H9 (cell line): ENCODE data around the gene KRT40. TPM values are rescaled to one million over a fixed set of nuclear protein-coding genes. Genes with fewer than 3 reads are reported as not detected.

ENCODE experiments used
- DNase-seq: peaks from one replicate; pipeline ENCODE4 v3.0.0-alpha.2; 2017
- H2AFZ ChIP-seq: one replicate; pipeline ENCODE4 v1.6.1; 2013; ENCODE audit warnings: mild to moderate bottlenecking, low read length, control low read depth, moderate library complexity
- H2AK5ac ChIP-seq: 2 replicates; pipeline ENCODE4 v1.6.1; 2013; ENCODE audit warnings: low read length, control low read depth, mixed read lengths; ENCODE audit not compliant: insufficient read length
- H2BK120ac ChIP-seq: one replicate; pipeline ENCODE4 v1.6.1; 2013; ENCODE audit warnings: low read depth, mild to moderate bottlenecking, low read length, control low read depth, inconsistent platforms; ENCODE audit not compliant: poor library complexity, severe bottlenecking
- H2BK12ac ChIP-seq: 2 replicates; pipeline ENCODE4 v1.6.1; 2013; ENCODE audit warnings: low read length, control low read depth, mixed read lengths, low read depth; ENCODE audit not compliant: insufficient read length
- H2BK15ac ChIP-seq: 2 replicates; pipeline ENCODE4 v1.6.1; 2013; ENCODE audit warnings: low read depth, low read length, control low read depth
- H2BK20ac ChIP-seq: one replicate; pipeline ENCODE4 v1.6.1; 2013; ENCODE audit warnings: low read depth, mild to moderate bottlenecking, low read length, control low read depth, inconsistent platforms; ENCODE audit not compliant: poor library complexity, severe bottlenecking
- H2BK5ac ChIP-seq: 2 replicates; pipeline ENCODE4 v1.6.1; 2013; ENCODE audit warnings: low read length, control low read depth, mixed read lengths; ENCODE audit not compliant: insufficient read length
- H3K14ac ChIP-seq: 2 replicates; pipeline ENCODE4 v1.6.1; 2013; ENCODE audit warnings: low read length, control low read depth; ENCODE audit not compliant: insufficient read depth
- H3K18ac ChIP-seq: 2 replicates; pipeline ENCODE4 v1.6.1; 2013; ENCODE audit warnings: low read depth, mild to moderate bottlenecking, mixed read lengths, low read length, control low read depth; ENCODE audit not compliant: insufficient read length
- H3K23ac ChIP-seq: 2 replicates; pipeline ENCODE4 v1.6.1; 2013; ENCODE audit warnings: low read length, control low read depth, mixed read lengths, low read depth; ENCODE audit not compliant: insufficient read length
- H3K23me2 ChIP-seq: 2 replicates; pipeline ENCODE4 v1.6.1; 2013; ENCODE audit warnings: low read depth, mild to moderate bottlenecking, mixed read lengths, low read length, control low read depth; ENCODE audit not compliant: insufficient read length, poor library complexity, severe bottlenecking
- H3K27ac ChIP-seq: 2 replicates; pipeline ENCODE4 v1.5.1; 2013; ENCODE audit warnings: low read length, control low read depth, mixed read lengths, low read depth; ENCODE audit not compliant: insufficient read length
- H3K27me3 ChIP-seq: 2 replicates; pipeline ENCODE4 v1.6.1; 2013; ENCODE audit warnings: low read length, control low read depth, inconsistent platforms; ENCODE audit not compliant: insufficient read depth
- H3K4ac ChIP-seq: 2 replicates; pipeline ENCODE4 v1.6.1; 2013; ENCODE audit warnings: low read depth, mild to moderate bottlenecking, control low read depth, inconsistent platforms, low read length, moderate library complexity
- H3K4me1 ChIP-seq: 2 replicates; pipeline ENCODE4 v1.6.1; 2013; ENCODE audit warnings: low read length, control low read depth, inconsistent platforms; ENCODE audit not compliant: insufficient read depth
- H3K4me2 ChIP-seq: 2 replicates; pipeline ENCODE4 v1.6.1; 2013; ENCODE audit warnings: low read length, control low read depth, mixed read lengths; ENCODE audit not compliant: insufficient read length, insufficient read depth
- H3K56ac ChIP-seq: 2 replicates; pipeline ENCODE4 v1.6.1; 2013; ENCODE audit warnings: low read depth, mild to moderate bottlenecking, mixed read lengths, low read length, control low read depth; ENCODE audit not compliant: insufficient read length
- H3K79me1 ChIP-seq: 2 replicates; pipeline ENCODE4 v1.6.1; 2013; ENCODE audit warnings: low read depth, mild to moderate bottlenecking, moderate library complexity, low read length, control low read depth, inconsistent platforms; ENCODE audit not compliant: insufficient read depth, poor library complexity, severe bottlenecking
- H3K79me2 ChIP-seq: 2 replicates; pipeline ENCODE4 v1.6.1; 2013; ENCODE audit warnings: low read length, control low read depth, inconsistent platforms; ENCODE audit not compliant: insufficient read depth
- H3K9ac ChIP-seq: 2 replicates; pipeline ENCODE4 v1.6.1; 2013; ENCODE audit warnings: low read length, control low read depth, mixed read lengths; ENCODE audit not compliant: insufficient read length; ENCODE audit errors: extremely low read depth
- H3K9me3 ChIP-seq: one replicate; pipeline ENCODE4 v1.6.1; 2013; ENCODE audit warnings: low read depth, low read length, inconsistent platforms; ENCODE audit not compliant: control insufficient read depth
- H3T11ph ChIP-seq: one replicate; pipeline ENCODE4 v1.6.1; 2013; ENCODE audit warnings: mild to moderate bottlenecking, low read length, control low read depth, inconsistent platforms
- H4K20me1 ChIP-seq: one replicate; pipeline ENCODE4 v1.6.1; 2013; ENCODE audit not compliant: control insufficient read depth, insufficient read length, insufficient read depth
- H4K5ac ChIP-seq: 2 replicates; pipeline ENCODE4 v1.6.1; 2013; ENCODE audit warnings: low read depth, mild to moderate bottlenecking, mixed read lengths, low read length, control low read depth; ENCODE audit not compliant: insufficient read length
- H4K8ac ChIP-seq: replicated peaks from 2 replicates; pipeline ENCODE4 v1.6.1; 2013; ENCODE audit warnings: low read length, control low read depth, mixed read lengths, low read depth; ENCODE audit not compliant: insufficient read length
- H4K91ac ChIP-seq: 2 replicates; pipeline ENCODE4 v1.6.1; 2013; ENCODE audit warnings: low read depth, mild to moderate bottlenecking, moderate library complexity, mixed read lengths, low read length, control low read depth; ENCODE audit not compliant: insufficient read length
- H3K27ac Mint-ChIP-seq, 3 experiments: 2 replicates in 2 of 3; 3 replicates in 1 of 3; pipeline ENCODE4 v1.8.0; 2020 to 2021; ENCODE audit warnings: mixed read lengths in 3 of 3, mild to moderate bottlenecking in 1 of 3, moderate library complexity in 1 of 3
- H3K27me3 Mint-ChIP-seq: 2 replicates; pipeline ENCODE4 v1.8.0; 2021; ENCODE audit warnings: low read depth, mild to moderate bottlenecking, moderate library complexity, mixed read lengths
- H3K36me3 Mint-ChIP-seq, 3 experiments: 2 replicates in 2 of 3; 3 replicates in 1 of 3; pipeline ENCODE4 v1.8.0; 2020 to 2021; ENCODE audit warnings: low read depth in 3 of 3, mixed read lengths in 3 of 3; ENCODE audit not compliant: insufficient read depth in 1 of 3
- H3K4me1 Mint-ChIP-seq, 2 experiments: 2 replicates each; pipeline ENCODE4 v1.8.0; 2020; ENCODE audit warnings: mixed read lengths in 2 of 2
- H3K4me3 Mint-ChIP-seq, 2 experiments: 2 replicates in 1 of 2; 3 replicates in 1 of 2; pipeline ENCODE4 v1.8.0; 2020 to 2021; ENCODE audit warnings: mild to moderate bottlenecking in 2 of 2, mixed read lengths in 2 of 2, moderate library complexity in 1 of 2
- H3K9me3 Mint-ChIP-seq, 2 experiments: 2 replicates in 1 of 2; 3 replicates in 1 of 2; pipeline ENCODE4 v1.8.0; 2020; ENCODE audit warnings: mild to moderate bottlenecking in 2 of 2, mixed read lengths in 2 of 2, moderate library complexity in 1 of 2
- WGBS: extraction: QIAGEN DNeasy Blood & Tissue Kit; methylation state at CpG from one replicate; pipeline ENCODE4 v1.1.7; 2013; ENCODE audit warnings: missing lambda C conversion rate, low lambda C conversion rate, mixed read lengths; ENCODE audit not compliant: insufficient read length; ENCODE audit errors: extremely low coverage; 5-methylcytosine and 5-hydroxymethylcytosine counted together
- total RNA-seq: library from RNA; stranded (reverse); gene quantifications from 2 replicates; pipeline ENCODE4 v1.2.1, GENCODE V29; 2021
- TF ChIP-seq, protein P1 (sequence below): fragments of 200-600 bp; sonication (generic); conservative IDR thresholded peaks from 3 replicates; pipeline ENCODE4 v1.8.0; 2021; ENCODE audit warnings: antibody characterized with exemption, mild to moderate bottlenecking

Gene KRT40
- total RNA-seq, 1 experiment from 2014 or later = not detected

- H3K79me2 ChIP-seq = no peaks in the 10 kb centered on the region
- Mint-ChIP-seq H3K4me1 (peaks cover 10 to 12% of the 10 kb centered on the region in 2 experiments), H3K9me3 (no peaks in the 10 kb centered on the region), H3K27ac (no peak overlapping the region), H3K36me3 (no peaks in the 10 kb centered on the region), H3K4me3 (no peak overlapping the region), H3K27me3 (no peaks in the 10 kb centered on the region)
- no peak overlapping the region for H2AK5ac ChIP-seq
- H2AFZ ChIP-seq = no peak overlapping the region
- no peak overlapping the region for H3K27ac ChIP-seq
- H2BK12ac ChIP-seq = no peak overlapping the region
- H4K8ac ChIP-seq = no peak overlapping the region
- H3T11ph ChIP-seq = no peak overlapping the region
- 100% methylated on average over 1 of the region's 4 CpGs for WGBS
- H3K79me1 ChIP-seq = no peaks in the 10 kb centered on the region
- H4K5ac ChIP-seq = no peak overlapping the region
- no peak for DNase-seq
- no peak overlapping the region for H3K14ac ChIP-seq
- no peak overlapping the region for H2BK5ac ChIP-seq
- H2BK120ac ChIP-seq = no peak overlapping the region
- H3K9me3 ChIP-seq = no peaks in the 10 kb centered on the region
- H3K27me3 ChIP-seq = no peaks in the 10 kb centered on the region
- peaks cover 3% of the 10 kb centered on the region; the same call in 1 of the 2 replicates for H3K4me1 ChIP-seq
- H2BK15ac ChIP-seq = no peak overlapping the region
- H4K20me1 ChIP-seq = no peaks in the 10 kb centered on the region
- H3K18ac ChIP-seq = no peak overlapping the region
- H4K91ac ChIP-seq = no peak overlapping the region
- H3K9ac ChIP-seq = no peak overlapping the region
- H2BK20ac ChIP-seq = no peak overlapping the region
- H3K4ac ChIP-seq = no peak overlapping the region
- H3K23ac ChIP-seq = no peak overlapping the region
- no peak overlapping the region for H3K56ac ChIP-seq
- H3K23me2 ChIP-seq = no peaks in the 10 kb centered on the region
- no peak overlapping the region for H3K4me2 ChIP-seq
- TF ChIP-seq, protein P1, sequence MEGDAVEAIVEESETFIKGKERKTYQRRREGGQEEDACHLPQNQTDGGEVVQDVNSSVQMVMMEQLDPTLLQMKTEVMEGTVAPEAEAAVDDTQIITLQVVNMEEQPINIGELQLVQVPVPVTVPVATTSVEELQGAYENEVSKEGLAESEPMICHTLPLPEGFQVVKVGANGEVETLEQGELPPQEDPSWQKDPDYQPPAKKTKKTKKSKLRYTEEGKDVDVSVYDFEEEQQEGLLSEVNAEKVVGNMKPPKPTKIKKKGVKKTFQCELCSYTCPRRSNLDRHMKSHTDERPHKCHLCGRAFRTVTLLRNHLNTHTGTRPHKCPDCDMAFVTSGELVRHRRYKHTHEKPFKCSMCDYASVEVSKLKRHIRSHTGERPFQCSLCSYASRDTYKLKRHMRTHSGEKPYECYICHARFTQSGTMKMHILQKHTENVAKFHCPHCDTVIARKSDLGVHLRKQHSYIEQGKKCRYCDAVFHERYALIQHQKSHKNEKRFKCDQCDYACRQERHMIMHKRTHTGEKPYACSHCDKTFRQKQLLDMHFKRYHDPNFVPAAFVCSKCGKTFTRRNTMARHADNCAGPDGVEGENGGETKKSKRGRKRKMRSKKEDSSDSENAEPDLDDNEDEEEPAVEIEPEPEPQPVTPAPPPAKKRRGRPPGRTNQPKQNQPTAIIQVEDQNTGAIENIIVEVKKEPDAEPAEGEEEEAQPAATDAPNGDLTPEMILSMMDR = no peak
These were observed 19.8 kb upstream of the KRT40 start for GRCh38 chr17:41003926-41004325.
